ENCODE measurements around the gene DNAH17. TPM values are rescaled to one million over a fixed set of nuclear protein-coding genes. Genes with fewer than 3 reads are reported as not detected.

The DNAH17 gene
- total and polyA plus RNA-seq, 2 donors (not counting 3 experiments of a cell fraction or from before 2014, with no cell fraction given), result not detected

- H3K27me3 ChIP-seq (ENCODE audit: control insufficient read depth in 2 of 2, insufficient read depth in 2 of 2, low read length in 2 of 2), result peaks cover 0 to under 1% of the 10 kb centered on the region in 2 experiments
- dilution Hi-C loops (cut with MboI; ENCODE audit: extremely low pct_ligation_motif_present, low sequenced_read_pairs) (no loop called here), intact Hi-C loops (cut with micrococcal nuclease) (no loop called here)
- no TSS peak for BruUV-seq (replicated peaks)
- no peaks in the 10 kb centered on the region for H3K79me2 ChIP-seq (ENCODE audit: control insufficient read depth, insufficient read depth, low read length)
- no peak overlapping the region for H3K4me2 ChIP-seq (ENCODE audit: insufficient read depth, low read length)
- FAIRE-seq (no peak), DNase-seq (ENCODE audit: low read depth, low spot score) (no peak)
- H3K9me3 ChIP-seq (replicated peaks; ENCODE audit: control insufficient read depth, insufficient read depth, low read length), result no peaks in the 10 kb centered on the region
- no peaks in the 10 kb centered on the region for H4K20me1 ChIP-seq (replicated peaks; ENCODE audit: control insufficient read depth, extremely low read depth, insufficient read depth, low read length)
- no peak overlapping the region for H3K9ac ChIP-seq (replicated peaks; ENCODE audit: extremely low read depth, insufficient read depth, low read length)
- H3K36me3 ChIP-seq (ENCODE audit: control insufficient read depth in 2 of 2, extremely low read depth in 1 of 2, insufficient read depth in 2 of 2, low read length in 2 of 2), result no peaks in the 10 kb centered on the region
- no peak overlapping the region for H3K27ac ChIP-seq (ENCODE audit: insufficient read depth, low read depth, low read length)
- H3K4me3 ChIP-seq (replicated peaks in 1 of 3; ENCODE audit: insufficient read depth in 1 of 3, low read depth in 1 of 3, low read length in 3 of 3), result no peak overlapping the region
- ChIA-PET CTCF (interaction anchor here (1.2 kb wide), 1 partner anchor 11 kb away, joined by 3 read pairs; no protein-coding TSS in a partner anchor), POLR2A (no interaction called here)
- no peak overlapping the region for H2AFZ ChIP-seq (ENCODE audit: low read depth, low read length)
- H3K9me1 ChIP-seq (replicated peaks; ENCODE audit: control insufficient read depth, extremely low read depth, insufficient read depth, low read length), result no peaks in the 10 kb centered on the region
- no peak for TF ChIP-seq MAX (IDR thresholded peaks at IDR 0.05; ENCODE audit: insufficient read depth, insufficient read length)
- TF ChIP-seq CTCF (IDR thresholded peaks at IDR 0.05; ENCODE audit: extremely low read depth in 1 of 2, insufficient read depth in 1 of 2, low read depth in 1 of 2, low read length in 2 of 2), result no peak
- no peak for TF ChIP-seq EZH2 (IDR thresholded peaks at IDR 0.05; ENCODE audit: borderline replicate concordance, low read depth, low read length, severe bottlenecking)
- TF ChIP-seq POLR2A (IDR thresholded peaks at IDR 0.05; ENCODE audit: low read depth, low read length), result no peak
- TF ChIP-seq FOS (IDR thresholded peaks at IDR 0.05; ENCODE audit: borderline replicate concordance, insufficient read depth, low read length), result no peak
- no peak for TF ChIP-seq JUN (IDR thresholded peaks at IDR 0.05; ENCODE audit: borderline replicate concordance, insufficient read depth, insufficient read length, low read depth)
- no peak for TF ChIP-seq POLR2AphosphoS5 (IDR thresholded peaks at IDR 0.05; ENCODE audit: insufficient read depth, low read depth, low read length)
- TF ChIP-seq MYC (IDR thresholded peaks at IDR 0.05; ENCODE audit: low read depth, low read length), result no peak
- TF ChIP-seq GATA2 (IDR thresholded peaks at IDR 0.05; ENCODE audit: insufficient read depth, insufficient read length, low read depth, low read length), result no peak
- no peaks in the 10 kb centered on the region for H3K4me1 ChIP-seq (ENCODE audit: control insufficient read depth, extremely low read depth, insufficient read depth, low read length)
Observed at GRCh38 chr17:78529251-78529650, 47.9 kb downstream of the DNAH17 start.

Measured in endothelial cell of umbilical vein (primary cell).